WERI-Rb-1 (cell line): ENCODE results near the gene TNFRSF6B.

Source experiments
- DNase-seq: peaks from one replicate; pipeline ENCODE4 v3.0.0-alpha.2; 2020
- H3K27ac ChIP-seq: fragments of 250-450 bp; sonication (Bioruptor Pico); 2 replicates; pipeline ENCODE4 v1.5.1; 2020; ENCODE audit warnings: mild to moderate bottlenecking, moderate library complexity
- H3K27me3 ChIP-seq: fragments of 250-450 bp; sonication (Bioruptor Pico); 2 replicates; pipeline ENCODE4 v1.5.1; 2021; ENCODE audit warnings: mild to moderate bottlenecking, low read depth, moderate library complexity; ENCODE audit not compliant: insufficient read depth, severe bottlenecking
- H3K36me3 ChIP-seq: fragments of 250-450 bp; sonication (Bioruptor Pico); 2 replicates; pipeline ENCODE4 v1.5.1; 2020; ENCODE audit warnings: mild to moderate bottlenecking, moderate library complexity
- H3K4me3 ChIP-seq: 2 replicates; pipeline ENCODE4 v1.5.1; 2011; ENCODE audit warnings: low read depth, mild to moderate bottlenecking, control low read depth, low read length
- H3K9me3 ChIP-seq: fragments of 250-450 bp; sonication (Bioruptor Pico); 2 replicates; pipeline ENCODE4 v1.5.1; 2021; ENCODE audit warnings: mild to moderate bottlenecking, moderate library complexity; ENCODE audit not compliant: severe bottlenecking
- TF ChIP-seq, protein P1 (sequence below): IDR thresholded peaks from 2 replicates; pipeline ENCODE4 v1.5.1; 2011; ENCODE audit warnings: low read depth, mild to moderate bottlenecking, control low read depth, inconsistent platforms, low read length

TNFRSF6B gene

DNA sequence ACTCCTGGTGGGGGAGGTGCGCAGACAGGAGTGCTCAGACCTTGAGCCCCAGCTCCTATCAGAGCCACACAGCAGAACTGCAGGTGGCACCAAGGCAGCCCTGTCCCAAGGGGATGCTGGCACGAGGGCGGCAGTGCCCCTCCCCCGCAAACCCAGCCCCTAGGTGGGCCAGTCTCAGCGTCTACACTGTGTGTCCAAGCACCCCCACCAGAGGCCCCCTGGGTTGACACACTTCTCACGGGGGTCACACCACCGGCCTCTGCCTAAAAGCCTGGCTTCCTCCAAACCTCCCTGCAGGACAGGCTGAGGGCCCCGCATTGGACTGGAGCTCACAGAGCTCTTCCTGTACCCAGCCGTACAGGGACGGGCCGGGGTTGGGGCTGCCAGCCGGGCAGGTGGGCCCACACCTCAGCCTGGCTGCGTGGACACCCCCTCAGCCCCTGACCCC, 51.2 kb downstream of the TNFRSF6B start:
- TF ChIP-seq, protein P1, sequence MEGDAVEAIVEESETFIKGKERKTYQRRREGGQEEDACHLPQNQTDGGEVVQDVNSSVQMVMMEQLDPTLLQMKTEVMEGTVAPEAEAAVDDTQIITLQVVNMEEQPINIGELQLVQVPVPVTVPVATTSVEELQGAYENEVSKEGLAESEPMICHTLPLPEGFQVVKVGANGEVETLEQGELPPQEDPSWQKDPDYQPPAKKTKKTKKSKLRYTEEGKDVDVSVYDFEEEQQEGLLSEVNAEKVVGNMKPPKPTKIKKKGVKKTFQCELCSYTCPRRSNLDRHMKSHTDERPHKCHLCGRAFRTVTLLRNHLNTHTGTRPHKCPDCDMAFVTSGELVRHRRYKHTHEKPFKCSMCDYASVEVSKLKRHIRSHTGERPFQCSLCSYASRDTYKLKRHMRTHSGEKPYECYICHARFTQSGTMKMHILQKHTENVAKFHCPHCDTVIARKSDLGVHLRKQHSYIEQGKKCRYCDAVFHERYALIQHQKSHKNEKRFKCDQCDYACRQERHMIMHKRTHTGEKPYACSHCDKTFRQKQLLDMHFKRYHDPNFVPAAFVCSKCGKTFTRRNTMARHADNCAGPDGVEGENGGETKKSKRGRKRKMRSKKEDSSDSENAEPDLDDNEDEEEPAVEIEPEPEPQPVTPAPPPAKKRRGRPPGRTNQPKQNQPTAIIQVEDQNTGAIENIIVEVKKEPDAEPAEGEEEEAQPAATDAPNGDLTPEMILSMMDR: no peak
- H3K9me3 ChIP-seq: no peaks in the 10 kb centered on the region
- no peak overlapping the region for H3K27ac ChIP-seq
- DNase-seq: no peak
- H3K27me3 ChIP-seq: no peaks in the 10 kb centered on the region
- H3K4me3 ChIP-seq: no peak overlapping the region
- peaks cover 6% of the 10 kb centered on the region for H3K36me3 ChIP-seq
